NCI-H187 (cell line): Measurements from ENCODE around the gene MESD.
"Not testable (repeated sequence)": the region's sequence is repeated elsewhere in the genome, so short reads cannot be mapped to it uniquely, and the experiment has no call there.

Experiments
- DNase-seq, 2 experiments: peaks; one replicate each; lab custom pipeline; 2025; lab: John Stamatoyannopoulos, UW

Gene MESD

GRCh38 chr15:80958818-80959495 is 30.7 kb downstream of the MESD start:
- no peak for DNase-seq

- no peak for DNase-seq
These were observed 31.6 kb downstream of the MESD start for GRCh38 chr15:80957976-80958375.

- DNase-seq, result no peak
These were observed 32.1 kb downstream of the MESD start for GRCh38 chr15:80957556-80957955.

GRCh38 chr15:80955571-80956452 is 33.8 kb downstream of the MESD start:
- DNase-seq, result not testable (repeated sequence)

- no peak for DNase-seq
These were observed 35.5 kb downstream of the MESD start for GRCh38 chr15:80953953-80954778.

- DNase-seq, result no peak
These were observed 36.3 kb downstream of the MESD start for GRCh38 chr15:80953001-80953952.

GRCh38 chr15:80951941-80952340 is 37.7 kb downstream of the MESD start:
- DNase-seq, result no peak

GRCh38 chr15:80950291-80951078 is 39.1 kb downstream of the MESD start:
- DNase-seq, result no peak

- no peak for DNase-seq
These were observed 39.9 kb downstream of the MESD start for GRCh38 chr15:80949756-80950155.

GRCh38 chr15:80948651-80949292 is 40.8 kb downstream of the MESD start:
- no peak for DNase-seq

- no peak for DNase-seq
These were observed 43.0 kb downstream of the MESD start for GRCh38 chr15:80946576-80946975.

- DNase-seq, result no peak
These were observed 44.0 kb downstream of the MESD start for GRCh38 chr15:80945605-80946004.

- no peak for DNase-seq
These were observed 44.8 kb downstream of the MESD start for GRCh38 chr15:80944818-80945217.

GRCh38 chr15:80942746-80943565 is 46.7 kb downstream of the MESD start:
- no peak for DNase-seq

- no peak for DNase-seq
These were observed 47.4 kb downstream of the MESD start for GRCh38 chr15:80942266-80942665.

- no peak for DNase-seq
These were observed 48.8 kb downstream of the MESD start for GRCh38 chr15:80940851-80941250.

- no peak for DNase-seq
These were observed 49.3 kb downstream of the MESD start for GRCh38 chr15:80940331-80940730.

- DNase-seq, result no peak
These were observed 50.4 kb downstream of the MESD start for GRCh38 chr15:80939216-80939615.

GRCh38 chr15:80937718-80938117 is 51.9 kb downstream of the MESD start:
- no peak for DNase-seq
